Right lobe of liver (tissue), 4 donors: Measurements from ENCODE around the gene PRR16.

Source experiments
- POLR2A ChIP-seq: fragments of 450-650 bp; IDR thresholded peaks from one replicate; pipeline ENCODE4 v1.6.1; 2017; ENCODE audit warnings: antibody characterized with exemption, mild to moderate bottlenecking
- TF ChIP-seq, protein P1 (sequence below), 4 donors: fragments of 200-600 bp in 3 of 4; fragments of 450-650 bp in 1 of 4; IDR thresholded peaks; one replicate each; pipeline versions ENCODE4 v1.5.1 to v1.8.0; 2016 to 2022; ENCODE audit warnings: antibody characterized with exemption in 4 of 4, mild to moderate bottlenecking in 2 of 4
- donor health status: DM: no; HTN: no; CAD: no.
- donor health status: DM: no; HTN: no; CAD: no.
- donor health status: DM: no; HTN: yes; CAD: no.

DNA sequence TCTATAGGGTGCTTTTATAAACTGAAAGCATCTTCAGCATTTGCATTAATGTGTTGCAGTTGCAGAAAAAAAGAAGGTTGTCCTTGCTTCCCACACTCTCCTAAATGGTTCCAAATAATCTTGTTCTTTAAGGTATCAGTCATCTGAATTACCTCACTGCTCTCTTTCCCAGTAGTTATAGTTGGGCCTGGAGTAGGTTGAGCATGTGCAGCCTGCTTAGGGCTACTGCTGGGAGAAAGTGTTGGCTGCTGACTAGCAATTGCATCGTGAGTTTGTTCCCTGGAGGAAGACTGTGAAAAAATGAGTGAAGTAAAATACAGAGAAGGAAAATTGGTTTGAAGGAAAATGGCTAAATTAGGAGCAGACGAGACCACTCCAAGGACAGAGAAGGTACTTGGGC, 74.5 kb downstream of the PRR16 start:
- TF ChIP-seq, protein P1, sequence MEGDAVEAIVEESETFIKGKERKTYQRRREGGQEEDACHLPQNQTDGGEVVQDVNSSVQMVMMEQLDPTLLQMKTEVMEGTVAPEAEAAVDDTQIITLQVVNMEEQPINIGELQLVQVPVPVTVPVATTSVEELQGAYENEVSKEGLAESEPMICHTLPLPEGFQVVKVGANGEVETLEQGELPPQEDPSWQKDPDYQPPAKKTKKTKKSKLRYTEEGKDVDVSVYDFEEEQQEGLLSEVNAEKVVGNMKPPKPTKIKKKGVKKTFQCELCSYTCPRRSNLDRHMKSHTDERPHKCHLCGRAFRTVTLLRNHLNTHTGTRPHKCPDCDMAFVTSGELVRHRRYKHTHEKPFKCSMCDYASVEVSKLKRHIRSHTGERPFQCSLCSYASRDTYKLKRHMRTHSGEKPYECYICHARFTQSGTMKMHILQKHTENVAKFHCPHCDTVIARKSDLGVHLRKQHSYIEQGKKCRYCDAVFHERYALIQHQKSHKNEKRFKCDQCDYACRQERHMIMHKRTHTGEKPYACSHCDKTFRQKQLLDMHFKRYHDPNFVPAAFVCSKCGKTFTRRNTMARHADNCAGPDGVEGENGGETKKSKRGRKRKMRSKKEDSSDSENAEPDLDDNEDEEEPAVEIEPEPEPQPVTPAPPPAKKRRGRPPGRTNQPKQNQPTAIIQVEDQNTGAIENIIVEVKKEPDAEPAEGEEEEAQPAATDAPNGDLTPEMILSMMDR (IDR thresholded peaks at IDR 0.05) = no peak
- no peak for TF ChIP-seq POLR2A
